HepG2 (cell line): ENCODE data around the gene AMOTL2. TPM values are rescaled to one million over a fixed set of nuclear protein-coding genes. Genes with fewer than 3 reads are reported as not detected.

ENCODE experiments used
- ARID5B ChIP-seq: IDR thresholded peaks from 2 replicates; pipeline ENCODE4 v1.4.0; 2020; ENCODE audit warnings: mild to moderate bottlenecking, missing genetic modification reagents
- ATF3 ChIP-seq: sonication (generic); formaldehyde crosslinking; IDR thresholded peaks from 2 replicates; pipeline ENCODE4 v1.4.0; 2020; ENCODE audit warnings: missing genetic modification reagents
- ATF7 ChIP-seq, 2 experiments: fragments of 450-650 bp in 1 of 2; sonication (generic) in 1 of 2; formaldehyde crosslinking in 1 of 2; IDR thresholded peaks; 2 replicates each; pipeline versions ENCODE4 v1.4.0 to v1.6.1; 2016 to 2020; ENCODE audit warnings: antibody characterized with exemption in 1 of 2, mild to moderate bottlenecking in 1 of 2, missing genetic modification reagents in 1 of 2
- CREB1 ChIP-seq, 2 experiments: fragments of 450-650 bp in 1 of 2; IDR thresholded peaks; 2 replicates each; pipeline ENCODE4 v1.6.1; 2016 to 2017; ENCODE audit warnings: control low read depth in 1 of 2, mild to moderate bottlenecking in 1 of 2, missing compliant biosample characterization in 1 of 2, missing genetic modification characterization in 1 of 2
- DZIP1 ChIP-seq: sonication (generic); formaldehyde crosslinking; IDR thresholded peaks from 2 replicates; pipeline ENCODE4 v1.5.0; 2020; ENCODE audit warnings: mild to moderate bottlenecking, missing genetic modification reagents
- EP300 ChIP-seq, 3 experiments: sonication (generic) in 1 of 3; formaldehyde crosslinking in 1 of 3; IDR thresholded peaks; 2 replicates each; pipeline versions ENCODE4 v1.5.1 to v1.6.1; 2011 to 2020; ENCODE audit warnings: low read depth in 2 of 3, low read length in 2 of 3, borderline replicate concordance in 1 of 3, improper control_type of control experiment in 1 of 3, mild to moderate bottlenecking in 1 of 3, missing genetic modification reagents in 1 of 3, moderate library complexity in 1 of 3
- FOXO1 ChIP-seq: sonication (generic); formaldehyde crosslinking; IDR thresholded peaks from 2 replicates; pipeline ENCODE4 v1.4.0; 2020; ENCODE audit warnings: missing genetic modification reagents
- HMG20A ChIP-seq: IDR thresholded peaks from 2 replicates; pipeline ENCODE4 v1.6.1; 2016; ENCODE audit warnings: borderline replicate concordance
- RORA ChIP-seq: sonication (generic); formaldehyde crosslinking; IDR thresholded peaks from 2 replicates; pipeline ENCODE4 v1.5.0; 2020; ENCODE audit warnings: mild to moderate bottlenecking, missing genetic modification reagents, moderate library complexity
- SALL1 ChIP-seq: sonication (generic); formaldehyde crosslinking; IDR thresholded peaks from 2 replicates; pipeline ENCODE4 v1.8.0; 2022; ENCODE audit warnings: mild to moderate bottlenecking, missing genetic modification reagents
- TAF15 ChIP-seq: fragments of 200-400 bp; formaldehyde crosslinking; IDR thresholded peaks from one replicate; pipeline ENCODE4 v1.6.1; 2018; ENCODE audit warnings: mild to moderate bottlenecking, low read depth, low read length; ENCODE audit not compliant: poor library complexity, severe bottlenecking
- U2AF1 ChIP-seq: fragments of 200-400 bp; formaldehyde crosslinking; optimal IDR thresholded peaks from 2 replicates; pipeline ENCODE3; 2017; ENCODE audit warnings: mild to moderate bottlenecking, low read depth, low read length
- ZMAT3 ChIP-seq: sonication (generic); formaldehyde crosslinking; conservative IDR thresholded peaks from 2 replicates; pipeline ENCODE4 v1.7.0; 2021; ENCODE audit warnings: missing genetic modification reagents
- ZNF10 ChIP-seq: sonication (generic); formaldehyde crosslinking; IDR thresholded peaks from 2 replicates; pipeline ENCODE4 v1.4.0; 2020; ENCODE audit warnings: mild to moderate bottlenecking, low read depth, missing genetic modification reagents, borderline replicate concordance
- ZNF264 ChIP-seq: sonication (generic); formaldehyde crosslinking; IDR thresholded peaks from 2 replicates; pipeline ENCODE4 v1.4.0; 2020; ENCODE audit warnings: missing genetic modification reagents
- ZNF280B ChIP-seq: sonication (generic); formaldehyde crosslinking; IDR thresholded peaks from 2 replicates; pipeline ENCODE4 v1.5.0; 2020; ENCODE audit warnings: missing genetic modification reagents, mild to moderate bottlenecking, borderline replicate concordance
- ZNF569 ChIP-seq: sonication (generic); formaldehyde crosslinking; IDR thresholded peaks from 2 replicates; pipeline ENCODE4 v1.5.0; 2020; ENCODE audit warnings: mild to moderate bottlenecking, missing genetic modification reagents, moderate library complexity, borderline replicate concordance
- ZNF850 ChIP-seq: sonication (generic); formaldehyde crosslinking; conservative IDR thresholded peaks from 2 replicates; pipeline ENCODE4 v1.9.0; 2021; ENCODE audit warnings: mild to moderate bottlenecking, missing genetic modification reagents
- polyA plus RNA-seq, 8 experiments: library from polyadenylated mRNA; depleted of rRNA in 3 of 8; stranded (reverse) in 7 of 8; unstranded in 1 of 8; fragments of >200 nt; fragmentation: Illumina TruSeq in 4 of 8; extraction: Trizol in 4 of 8; gene quantifications; 2 replicates each; pipeline versions ENCODE4 v1.2.1 to v1.2.3, GENCODE V29; 2011 to 2016; ENCODE audit warnings: low read depth in 4 of 8, missing spikeins in 1 of 8, mixed read lengths in 1 of 8; ENCODE audit not compliant: insufficient read depth in 1 of 8
- total RNA-seq, 5 experiments: library from RNA; depleted of rRNA; stranded (reverse); fragments of >200 nt; fragmentation: Illumina TruSeq; extraction: Trizol; gene quantifications; 2 replicates each; pipeline ENCODE4 v1.2.3, GENCODE V29; 2016; ENCODE audit warnings: low read depth in 1 of 5

Gene AMOTL2
- total and polyA plus RNA-seq, 2 of the 13 experiments (the other 11 are each of a cell fraction or from before 2014, with no cell fraction given) = 17.3 to 18.5 TPM

- TF ChIP-seq ARID5B (CRISPR knock-in tag) (peak; percentile 26; the same call in 1 of the 2 replicates), RORA (no peak), ZNF569 (CRISPR knock-in tag) (no peak), CREB1 (IDR thresholded peaks at IDR 0.05) (peak; percentile 94), CREB1 (CRISPR knock-in tag; IDR thresholded peaks at IDR 0.05) (peak; percentile 63; the same call in 1 of the 2 replicates), ZMAT3 (0 out of 2 replicates have a peak, but pooled peaks have one; percentile 8), FOXO1 (CRISPR knock-in tag) (0 out of 2 replicates have a peak, but pooled peaks have one; percentile 39), ZNF280B (CRISPR knock-in tag) (0 out of 2 replicates have a peak, but pooled peaks have one; percentile 41), ATF7 (IDR thresholded peaks at IDR 0.05) (peak; percentile 90), ATF7 (CRISPR knock-in tag; IDR thresholded peaks at IDR 0.05) (peak; percentile 96), ZNF10 (CRISPR knock-in tag) (no peak), EP300 (IDR thresholded peaks at IDR 0.05; ENCODE audit: low read depth in 2 of 2, low read length in 2 of 2) (0 out of 4 replicates have a peak, but pooled peaks of 1 of the 2 experiments have one; percentile 13), EP300 (CRISPR knock-in tag; IDR thresholded peaks at IDR 0.05; ENCODE audit: borderline replicate concordance) (no peak), U2AF1 (peak; percentile 6), ZNF850 (no peak), TAF15 (no peak), DZIP1 (CRISPR knock-in tag) (no peak), ZNF264 (CRISPR knock-in tag) (0 out of 2 replicates have a peak, but pooled peaks have one; percentile 44), HMG20A (CRISPR knock-in tag) (peak; percentile 21; the same call in 1 of the 2 replicates), SALL1 (CRISPR knock-in tag) (peak; percentile 52), ATF3 (CRISPR knock-in tag) (peak; percentile 91)
These were observed 759 bp downstream of the AMOTL2 start (continued) for GRCh38 chr3:134373271-134374104.
